ENCODE measurements around the gene TMC2.

The TMC2 gene

DNA sequence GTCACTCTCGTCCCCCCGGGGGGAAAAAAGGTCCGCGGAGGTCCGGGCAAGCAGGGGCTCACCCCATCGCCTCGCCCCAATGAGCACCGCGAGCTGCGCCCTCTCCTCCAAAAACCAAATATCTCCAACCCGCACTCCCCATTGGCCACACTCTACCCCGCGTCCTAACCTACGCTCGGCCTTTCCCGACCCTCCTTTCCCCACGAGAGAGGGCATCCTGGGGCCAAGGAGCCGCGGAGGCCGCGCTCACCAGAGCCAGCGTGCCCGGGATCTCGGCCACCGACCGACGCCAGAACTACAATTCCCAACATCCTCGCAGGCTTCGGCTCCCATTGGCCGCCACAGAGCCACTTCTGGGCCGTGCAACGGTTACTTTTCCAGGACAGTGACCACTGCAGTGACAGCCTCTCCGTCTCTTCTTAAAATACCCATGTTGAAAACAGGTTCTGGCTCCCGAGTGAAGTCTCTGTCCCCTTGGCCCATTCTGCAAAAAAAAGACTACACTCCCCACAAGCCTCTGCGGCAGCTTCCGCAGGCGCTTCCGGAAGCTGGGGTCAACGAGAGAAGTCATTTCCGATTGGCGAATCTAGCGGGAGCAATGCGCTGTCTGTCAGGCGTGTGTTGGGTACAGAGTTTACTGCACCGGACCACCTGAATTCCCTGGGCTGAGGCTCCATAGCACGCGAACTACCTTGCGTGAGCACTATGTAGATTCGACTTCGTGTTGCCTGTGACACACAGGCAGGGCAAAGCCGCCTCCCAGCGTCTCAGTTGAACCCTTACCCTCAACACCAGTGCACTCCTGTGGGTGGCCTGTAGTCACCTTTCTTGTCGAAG lies 27.5 kb upstream of the TMC2 start, which contains the start of gene ZNF343:
TSS of gene ZNF343 (minus strand) at position 285 of the 837 bp plus-strand sequence. CDS start 15,020 bp downstream, outside the sequence.
- no peaks in the 10 kb centered on the region for H3K27me3 ChIP-seq (replicated peaks)
- peak within 1 kb of the TSS; percentile 95 for H3K4me3 ChIP-seq (ENCODE audit: low read depth, low read length)
- no peak for TF ChIP-seq CTCF (IDR thresholded peaks at IDR 0.05; ENCODE audit: low read depth, low read length, missing control alignments)
- in situ Hi-C loops (cut with HindIII; ENCODE audit: low pct_ligation_motif_present, low sequenced_read_pairs) = no loop called here
- no peaks in the 10 kb centered on the region for H3K36me3 ChIP-seq (replicated peaks)
- DNase-seq = peak; percentile 69
- H3K27ac ChIP-seq = peak within 1 kb of the TSS; percentile 87

DNA sequence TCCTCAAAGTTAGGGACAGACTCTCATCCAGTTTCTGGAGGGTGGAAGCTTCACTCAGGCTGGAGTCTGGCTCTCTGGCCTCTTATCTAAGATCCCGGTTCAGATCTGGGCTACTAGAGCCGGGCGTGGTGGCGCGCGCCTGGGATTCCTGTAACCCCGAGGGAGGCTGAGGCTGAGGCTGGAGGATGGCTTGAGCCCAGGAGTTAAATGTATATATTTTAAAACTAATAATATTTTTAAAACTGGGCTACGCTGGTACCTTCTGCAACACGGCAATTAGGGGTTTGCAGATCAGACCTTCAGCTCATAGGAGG lies 26.9 kb upstream of the TMC2 start:
- TF ChIP-seq CTCF (IDR thresholded peaks at IDR 0.05; ENCODE audit: low read depth, low read length, missing control alignments) = no peak
- DNase-seq = no peak
- no peak overlapping the region for H3K27ac ChIP-seq
- peak overlapping the region; percentile 95 for H3K4me3 ChIP-seq (ENCODE audit: low read depth, low read length)
- in situ Hi-C loops (cut with HindIII; ENCODE audit: low pct_ligation_motif_present, low sequenced_read_pairs) = no loop called here
- H3K36me3 ChIP-seq (replicated peaks) = no peaks in the 10 kb centered on the region
- H3K27me3 ChIP-seq (replicated peaks) = no peaks in the 10 kb centered on the region

DNA sequence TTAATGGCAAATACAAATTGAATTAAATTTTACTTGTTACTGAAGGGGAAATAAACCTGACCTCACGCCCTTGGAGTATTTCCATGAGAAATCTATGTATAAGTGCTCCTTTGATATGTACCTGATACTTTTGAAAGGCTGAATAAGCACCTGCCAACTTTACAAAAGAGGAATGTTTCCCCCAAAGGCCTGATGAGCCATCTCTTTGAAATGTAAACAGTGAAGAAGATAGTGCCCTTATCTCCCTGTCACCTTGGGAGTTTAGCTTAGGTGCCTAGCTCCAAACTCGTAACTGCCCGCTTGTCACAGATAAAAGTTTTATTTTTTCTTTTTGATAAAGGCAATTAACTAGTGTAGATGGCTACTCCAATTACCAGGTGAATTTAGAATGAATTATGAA lies 26.6 kb upstream of the TMC2 start:
- Histone ChIP-seq H3K27me3 (replicated peaks) (no peaks in the 10 kb centered on the region), H3K36me3 (replicated peaks) (no peaks in the 10 kb centered on the region), H3K27ac (no peak overlapping the region), H3K4me3 (ENCODE audit: low read depth, low read length) (no peak overlapping the region)
- in situ Hi-C loops (cut with HindIII; ENCODE audit: low pct_ligation_motif_present, low sequenced_read_pairs) = no loop called here
- DNase-seq = no peak
- no peak for TF ChIP-seq CTCF (IDR thresholded peaks at IDR 0.05; ENCODE audit: low read depth, low read length, missing control alignments)

GRCh38 chr20:2515203-2515602 lies 21.2 kb upstream of the TMC2 start:
- TF ChIP-seq CTCF (IDR thresholded peaks at IDR 0.05; ENCODE audit: low read depth, low read length, missing control alignments) = no peak
- Histone ChIP-seq H3K4me3 (ENCODE audit: low read depth, low read length) (no peak overlapping the region), H3K27ac (no peak overlapping the region), H3K36me3 (replicated peaks) (no peaks in the 10 kb centered on the region), H3K27me3 (replicated peaks) (no peaks in the 10 kb centered on the region)
- in situ Hi-C loops (cut with HindIII; ENCODE audit: low pct_ligation_motif_present, low sequenced_read_pairs) = no loop called here
- no peak for DNase-seq

- no peaks in the 10 kb centered on the region for H3K27me3 ChIP-seq (replicated peaks)
- no peaks in the 10 kb centered on the region for H3K36me3 ChIP-seq (replicated peaks)
- H3K4me3 ChIP-seq (ENCODE audit: low read depth, low read length) = no peak overlapping the region
- H3K27ac ChIP-seq = no peak overlapping the region
- DNase-seq = no peak
- in situ Hi-C loops (cut with HindIII; ENCODE audit: low pct_ligation_motif_present, low sequenced_read_pairs) = no loop called here
- no peak for TF ChIP-seq CTCF (IDR thresholded peaks at IDR 0.05; ENCODE audit: low read depth, low read length, missing control alignments)
These were observed 20.0 kb upstream of the TMC2 start for GRCh38 chr20:2516399-2516798.

GRCh38 chr20:2518096-2518495 lies 18.3 kb upstream of the TMC2 start:
- no peaks in the 10 kb centered on the region for H3K36me3 ChIP-seq (replicated peaks)
- no peak for TF ChIP-seq CTCF (IDR thresholded peaks at IDR 0.05; ENCODE audit: low read depth, low read length, missing control alignments)
- no peak overlapping the region for H3K27ac ChIP-seq
- in situ Hi-C loops (cut with HindIII; ENCODE audit: low pct_ligation_motif_present, low sequenced_read_pairs) = no loop called here
- no peak overlapping the region for H3K4me3 ChIP-seq (ENCODE audit: low read depth, low read length)
- H3K27me3 ChIP-seq (replicated peaks) = no peaks in the 10 kb centered on the region
- DNase-seq = no peak
